ENCODE measurements around the gene ZNF804A.
"Not testable (repeated sequence)": the region's sequence is repeated elsewhere in the genome, so short reads cannot be mapped to it uniquely, and the experiment has no call there.

ZNF804A gene

GRCh38 chr2:184835398-184835715 is 237.0 kb downstream of the ZNF804A start:
- no peak for DNase-seq

GRCh38 chr2:184847331-184847730 is 249.0 kb downstream of the ZNF804A start:
- no peak for DNase-seq

- DNase-seq: no peak
Measured at GRCh38 chr2:184849516-184849915, 251.2 kb downstream of the ZNF804A start.

- DNase-seq: no peak
Measured at GRCh38 chr2:184851576-184851975, 253.2 kb downstream of the ZNF804A start.

GRCh38 chr2:184859187-184859586 is 260.9 kb downstream of the ZNF804A start:
- DNase-seq: no peak

- DNase-seq: no peak
Measured at GRCh38 chr2:184860744-184861143, 262.4 kb downstream of the ZNF804A start.

- no peak for DNase-seq
Measured at GRCh38 chr2:184875212-184875611, 276.9 kb downstream of the ZNF804A start.

GRCh38 chr2:184875911-184876310 is 277.6 kb downstream of the ZNF804A start:
- no peak for DNase-seq

- DNase-seq: no peak
Measured at GRCh38 chr2:184877909-184878308, 279.6 kb downstream of the ZNF804A start.

- DNase-seq: no peak
Measured at GRCh38 chr2:184879671-184880070, 281.3 kb downstream of the ZNF804A start.

GRCh38 chr2:184886585-184886984 is 288.3 kb downstream of the ZNF804A start:
- DNase-seq: not testable (repeated sequence)

GRCh38 chr2:184890311-184890710 is 292.0 kb downstream of the ZNF804A start:
- no peak for DNase-seq

- no peak for DNase-seq
Measured at GRCh38 chr2:184904991-184905390, 306.7 kb downstream of the ZNF804A start.

- DNase-seq: no peak
Measured at GRCh38 chr2:184906160-184906559, 307.8 kb downstream of the ZNF804A start.

- no peak for DNase-seq
Measured at GRCh38 chr2:184906709-184907108, 308.4 kb downstream of the ZNF804A start.

GRCh38 chr2:184908966-184909365 is 310.6 kb downstream of the ZNF804A start:
- no peak for DNase-seq

GRCh38 chr2:184920451-184920965 is 322.2 kb downstream of the ZNF804A start:
- DNase-seq: no peak

GRCh38 chr2:184921676-184922075 is 323.3 kb downstream of the ZNF804A start:
- no peak for DNase-seq

- DNase-seq: no peak
Measured at GRCh38 chr2:184923751-184924150, 325.4 kb downstream of the ZNF804A start.

- DNase-seq: no peak
Measured at GRCh38 chr2:184927040-184927439, 328.7 kb downstream of the ZNF804A start.

- DNase-seq: no peak
Measured at GRCh38 chr2:184936761-184937160, 338.4 kb downstream of the ZNF804A start.

- no peak for DNase-seq
Measured at GRCh38 chr2:184938221-184938985, 340.1 kb downstream of the ZNF804A start.

GRCh38 chr2:184945326-184945725 is 347.0 kb downstream of the ZNF804A start:
- DNase-seq: no peak

- no peak for DNase-seq
Measured at GRCh38 chr2:184945824-184946223, 347.5 kb downstream of the ZNF804A start.

- DNase-seq: no peak
Measured at GRCh38 chr2:184956856-184957255, 358.5 kb downstream of the ZNF804A start.
